Measurements from ENCODE around the gene ATAD1. TPM values are rescaled to one million over a fixed set of nuclear protein-coding genes. Genes with fewer than 3 reads are reported as not detected.
A peak's percentile ranks its signal among the peaks of the same experiment; 100 is the strongest.
"Not testable (repeated sequence)": the region's sequence is repeated elsewhere in the genome, so short reads cannot be mapped to it uniquely, and the experiment has no call there.

ATAD1 gene
- total and polyA plus RNA-seq, 4 donors: 11.6 to 50.2 (median 28.7) TPM

GRCh38 chr10:87861566-87861952, 43.5 kb upstream of the ATAD1 start:
- Histone ChIP-seq H3K4me1 (ENCODE audit: control insufficient read depth in 5 of 5, insufficient read depth in 5 of 5, low read length in 5 of 5) (peaks cover 0 to 3% (median 0%) of the 10 kb centered on the region in 5 donors), H3K27me3 (ENCODE audit: control insufficient read depth in 3 of 3, insufficient read depth in 3 of 3, low read length in 2 of 3) (no peaks in the 10 kb centered on the region), H3K4me3 (peak overlapping the region; percentile 71), H3K9me3 (ENCODE audit: control insufficient read depth in 4 of 4, insufficient read depth in 3 of 4, low read length in 3 of 4) (no peaks in the 10 kb centered on the region), H3K27ac (ENCODE audit: low read depth in 1 of 2, low read length in 1 of 2) (peak overlapping the region; percentile 85 to 91), H3K36me3 (ENCODE audit: control insufficient read depth in 4 of 4, insufficient read depth in 4 of 4, low read length in 4 of 4) (peaks cover 0 to 20% (median 0%) of the 10 kb centered on the region in 4 donors), H3K9ac (ENCODE audit: insufficient read depth in 1 of 2, low read length in 2 of 2) (peak overlapping the region; percentile 63 to 86)
- WGBS, 2 donors: 2 to 7% methylated on average over 16 of the region's 16 CpGs
- TF ChIP-seq CTCF (IDR thresholded peaks at IDR 0.05; ENCODE audit: control extremely low read depth, extremely low read depth): no peak
- DNase-seq (peak in 2 of 3 donors; percentile 66 to 85), ATAC-seq (ENCODE audit: insufficient read depth, low FRiP score) (peak; percentile 5)

DNA sequence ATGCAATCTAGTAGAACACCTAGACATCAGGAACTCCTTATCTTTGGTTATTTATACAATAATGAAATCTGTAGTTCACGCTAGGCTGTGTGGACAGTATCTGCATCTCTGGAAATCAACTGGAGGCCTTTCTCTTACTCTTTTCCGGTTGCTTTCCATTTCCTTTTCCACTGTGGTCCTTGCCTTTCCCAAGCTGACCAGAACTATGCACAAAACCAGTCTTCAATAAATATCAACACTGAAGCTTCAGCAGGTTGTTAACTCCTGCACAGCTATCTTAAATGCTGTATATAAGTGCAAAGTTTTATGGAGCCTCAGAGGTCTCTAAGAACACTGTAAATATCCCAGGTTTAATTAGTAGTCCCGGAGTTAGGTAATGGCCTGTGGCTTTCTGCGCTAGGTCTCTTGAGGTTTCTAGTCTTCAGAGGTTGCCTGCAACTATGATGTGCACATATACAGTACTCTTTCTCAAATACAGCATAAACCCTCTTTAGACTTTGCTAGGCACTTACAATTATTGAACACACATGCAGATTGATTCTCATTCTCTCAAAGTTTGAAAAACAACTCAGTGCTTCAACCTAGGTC, 42.9 kb upstream of the ATAD1 start:
- H3K27me3 ChIP-seq (ENCODE audit: control insufficient read depth in 3 of 3, insufficient read depth in 3 of 3, low read length in 2 of 3): no peaks in the 10 kb centered on the region
- no peaks in the 10 kb centered on the region for H3K9me3 ChIP-seq (ENCODE audit: control insufficient read depth in 4 of 4, insufficient read depth in 3 of 4, low read length in 3 of 4)
- H3K4me3 ChIP-seq: no peak overlapping the region
- peaks cover 0 to 3% (median 0%) of the 10 kb centered on the region in 5 donors for H3K4me1 ChIP-seq (ENCODE audit: control insufficient read depth in 5 of 5, insufficient read depth in 5 of 5, low read length in 5 of 5)
- ATAC-seq (ENCODE audit: insufficient read depth, low FRiP score): no peak
- no peak overlapping the region for H3K9ac ChIP-seq (ENCODE audit: insufficient read depth in 1 of 2, low read length in 2 of 2)
- WGBS, 2 donors: 48 to 61% methylated on average over 4 of the region's 4 CpGs
- no peak for TF ChIP-seq CTCF (IDR thresholded peaks at IDR 0.05; ENCODE audit: control extremely low read depth, extremely low read depth)
- H3K27ac ChIP-seq (ENCODE audit: low read depth in 1 of 2, low read length in 1 of 2): peak overlapping the region in 1 of 2 donors; percentile 91
- DNase-seq: no peak
- peaks cover 0 to 20% (median 0%) of the 10 kb centered on the region in 4 donors for H3K36me3 ChIP-seq (ENCODE audit: control insufficient read depth in 4 of 4, insufficient read depth in 4 of 4, low read length in 4 of 4)

DNA sequence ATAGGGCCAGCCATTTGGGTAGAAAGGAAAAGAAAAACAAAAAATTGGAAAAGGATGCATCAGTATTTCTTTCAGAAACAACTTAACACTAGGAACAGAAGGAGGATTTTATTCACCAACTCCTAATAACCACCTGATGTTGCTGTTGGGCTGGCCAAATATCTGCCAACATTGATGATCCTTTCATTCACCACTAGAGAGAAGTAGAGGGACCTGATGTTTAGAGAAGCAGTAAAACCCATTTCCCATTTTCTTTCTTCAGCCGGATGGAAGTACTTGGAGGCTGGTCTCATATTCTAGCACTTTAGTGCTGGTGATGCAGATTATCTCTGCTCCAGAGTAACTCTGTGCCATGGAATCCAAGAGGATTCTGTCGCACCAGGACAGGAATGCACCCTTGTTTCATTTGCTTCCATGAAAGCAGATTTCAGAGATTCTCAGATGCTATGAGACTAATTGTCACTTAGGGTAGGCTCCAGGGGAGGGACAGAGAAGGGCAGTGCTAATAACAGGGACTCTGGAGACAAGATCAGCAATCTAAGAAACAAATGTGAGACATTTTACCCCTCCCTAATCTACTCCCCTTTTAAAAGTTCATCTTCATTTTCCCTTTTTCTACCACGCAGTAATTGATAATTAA, 42.2 kb upstream of the ATAD1 start:
- H3K27ac ChIP-seq (ENCODE audit: low read depth in 1 of 2, low read length in 1 of 2): peak overlapping the region in 1 of 2 donors; percentile 91
- peak; percentile 50 for TF ChIP-seq CTCF (IDR thresholded peaks at IDR 0.05; ENCODE audit: control extremely low read depth, extremely low read depth)

GRCh38 chr10:87855665-87856064, 37.6 kb upstream of the ATAD1 start:
- not testable (repeated sequence) for ATAC-seq (ENCODE audit: insufficient read depth, low FRiP score); H3K4me1 ChIP-seq (ENCODE audit: control insufficient read depth in 5 of 5, insufficient read depth in 5 of 5, low read length in 5 of 5); H3K9ac ChIP-seq (ENCODE audit: insufficient read depth in 1 of 2, low read length in 2 of 2); H3K9me3 ChIP-seq (ENCODE audit: control insufficient read depth in 4 of 4, insufficient read depth in 3 of 4, low read length in 3 of 4); H3K4me3 ChIP-seq; H3K27ac ChIP-seq (ENCODE audit: low read depth in 1 of 2, low read length in 1 of 2); H3K36me3 ChIP-seq (ENCODE audit: control insufficient read depth in 4 of 4, insufficient read depth in 4 of 4, low read length in 4 of 4); DNase-seq; H3K27me3 ChIP-seq (ENCODE audit: control insufficient read depth in 3 of 3, insufficient read depth in 3 of 3, low read length in 2 of 3)
- 69 to 78% methylated on average over 4 of the region's 4 CpGs for WGBS, 2 donors

More for the DNA sequence above, 42.2 kb upstream of the ATAD1 start:
- Histone ChIP-seq H3K36me3 (ENCODE audit: control insufficient read depth in 4 of 4, insufficient read depth in 4 of 4, low read length in 4 of 4) (peaks cover 0 to 19% (median 0%) of the 10 kb centered on the region in 4 donors), H3K27me3 (ENCODE audit: control insufficient read depth in 3 of 3, insufficient read depth in 3 of 3, low read length in 2 of 3) (no peaks in the 10 kb centered on the region), H3K4me1 (ENCODE audit: control insufficient read depth in 5 of 5, insufficient read depth in 5 of 5, low read length in 5 of 5) (peaks cover 0 to 3% (median 0%) of the 10 kb centered on the region in 5 donors), H3K9ac (ENCODE audit: insufficient read depth in 1 of 2, low read length in 2 of 2) (no peak overlapping the region), H3K4me3 (no peak overlapping the region), H3K9me3 (ENCODE audit: control insufficient read depth in 4 of 4, insufficient read depth in 3 of 4, low read length in 3 of 4) (no peaks in the 10 kb centered on the region)
- DNase-seq (peak in 2 of 3 donors; percentile 63 to 75), ATAC-seq (ENCODE audit: insufficient read depth, low FRiP score) (no peak)
- WGBS, 2 donors: 43 to 56% methylated on average over 3 of the region's 3 CpGs

DNA sequence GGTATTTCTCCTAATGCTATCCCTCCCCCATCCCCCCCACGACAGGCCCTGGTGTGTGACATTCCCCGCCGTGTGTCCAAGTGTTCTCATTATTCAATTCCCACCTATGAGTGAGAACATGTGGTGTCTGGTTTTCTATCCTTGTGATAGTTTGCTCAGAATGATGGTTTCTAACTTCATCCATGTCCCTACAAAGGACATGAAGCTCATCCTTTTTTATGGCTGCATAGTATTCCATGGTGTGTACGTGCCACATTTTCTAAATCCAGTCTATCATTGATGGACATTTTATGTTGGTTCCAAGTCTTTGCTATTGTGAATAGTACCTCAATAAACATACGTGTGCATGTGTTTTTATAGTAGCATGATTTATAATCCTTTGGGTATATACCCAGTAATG, 37.2 kb upstream of the ATAD1 start:
- WGBS, 2 donors: 93 to 96% methylated on average over 5 of the region's 5 CpGs
- H3K36me3 ChIP-seq (ENCODE audit: control insufficient read depth in 4 of 4, insufficient read depth in 4 of 4, low read length in 4 of 4); H3K9me3 ChIP-seq (ENCODE audit: control insufficient read depth in 4 of 4, insufficient read depth in 3 of 4, low read length in 3 of 4); ATAC-seq (ENCODE audit: insufficient read depth, low FRiP score); DNase-seq; H3K27me3 ChIP-seq (ENCODE audit: control insufficient read depth in 3 of 3, insufficient read depth in 3 of 3, low read length in 2 of 3); H3K9ac ChIP-seq (ENCODE audit: insufficient read depth in 1 of 2, low read length in 2 of 2); H3K27ac ChIP-seq (ENCODE audit: low read depth in 1 of 2, low read length in 1 of 2); H3K4me3 ChIP-seq; H3K4me1 ChIP-seq (ENCODE audit: control insufficient read depth in 5 of 5, insufficient read depth in 5 of 5, low read length in 5 of 5): not testable (repeated sequence)
